SK-N-SH treated with all-trans-retinoic acid at 6 μM for 48 hours (cell line): ENCODE results near the gene PRLH.

ENCODE experiments used
- ATAC-seq: fragments of 200-7000 bp; cut with Tn5 transposase; 3 replicates; pipeline ENCODE4 v1.9.1; 2020; ENCODE audit warnings: mild to moderate bottlenecking, moderate library complexity
- ARNTL ChIP-seq: fragments of 450-650 bp; formaldehyde crosslinking; IDR thresholded peaks from 2 replicates; pipeline ENCODE4 v1.5.0; 2020; ENCODE audit warnings: low read depth, mild to moderate bottlenecking, moderate library complexity, borderline replicate concordance
- BACH2 ChIP-seq: fragments of 250-450 bp; sonication (Bioruptor Pico); IDR thresholded peaks from 2 replicates; pipeline ENCODE4 v1.9.0; 2021; ENCODE audit warnings: mild to moderate bottlenecking, borderline replicate concordance
- CREB5 ChIP-seq: fragments of 250-450 bp; sonication (Bioruptor Pico); IDR thresholded peaks from 2 replicates; pipeline ENCODE4 v1.5.1; 2020; ENCODE audit warnings: low read depth, mild to moderate bottlenecking, moderate library complexity
- CSRNP3 ChIP-seq: fragments of 250-450 bp; sonication (Bioruptor Pico); IDR thresholded peaks from 2 replicates; pipeline ENCODE4 v1.5.1; 2021; ENCODE audit warnings: mild to moderate bottlenecking, moderate library complexity
- GLIS3 ChIP-seq: fragments of 250-450 bp; sonication (Bioruptor Pico); IDR thresholded peaks from 2 replicates; pipeline ENCODE4 v1.5.0; 2020; ENCODE audit warnings: mild to moderate bottlenecking, moderate library complexity
- ISL1 ChIP-seq: fragments of 250-450 bp; sonication (Bioruptor Pico); IDR thresholded peaks from 2 replicates; pipeline ENCODE4 v2.1.2; 2022; ENCODE audit warnings: mild to moderate bottlenecking, moderate library complexity
- OSR1 ChIP-seq: fragments of 250-450 bp; sonication (Bioruptor Pico); IDR thresholded peaks from 2 replicates; pipeline ENCODE4 v1.8.0; 2022; ENCODE audit warnings: moderate library complexity, mild to moderate bottlenecking, inconsistent platforms
- PATZ1 ChIP-seq: fragments of 250-450 bp; sonication (Bioruptor Pico); IDR thresholded peaks from 2 replicates; pipeline ENCODE4 v1.8.0; 2020; ENCODE audit warnings: mild to moderate bottlenecking, moderate library complexity, borderline replicate concordance
- POU6F1 ChIP-seq: fragments of 250-450 bp; sonication (Bioruptor Pico); IDR thresholded peaks from 2 replicates; pipeline ENCODE4 v1.8.0; 2021; ENCODE audit warnings: low read depth, mild to moderate bottlenecking, moderate library complexity, borderline replicate concordance
- PPARA ChIP-seq: fragments of 250-450 bp; sonication (Bioruptor Pico); IDR thresholded peaks from 2 replicates; pipeline ENCODE4 v1.5.0; 2020; ENCODE audit warnings: mild to moderate bottlenecking, borderline replicate concordance
- RARB ChIP-seq: fragments of 250-450 bp; sonication (Bioruptor Pico); IDR thresholded peaks from 2 replicates; pipeline ENCODE4 v1.8.0; 2021; ENCODE audit warnings: mild to moderate bottlenecking, moderate library complexity
- ZC3H10 ChIP-seq: fragments of 250-450 bp; sonication (Bioruptor Pico); IDR thresholded peaks from 2 replicates; pipeline ENCODE4 v1.5.1; 2021; ENCODE audit warnings: mild to moderate bottlenecking, moderate library complexity
- ZFP3 ChIP-seq: fragments of 250-450 bp; sonication (Bioruptor Pico); IDR thresholded peaks from 2 replicates; pipeline ENCODE4 v1.5.0; 2020; ENCODE audit warnings: mild to moderate bottlenecking, moderate library complexity
- ZFP30 ChIP-seq: fragments of 450-650 bp; formaldehyde crosslinking; IDR thresholded peaks from 2 replicates; pipeline ENCODE4 v1.5.0; 2022; ENCODE audit warnings: mild to moderate bottlenecking, moderate library complexity
- ZNF70 ChIP-seq: fragments of 450-650 bp; formaldehyde crosslinking; IDR thresholded peaks from 2 replicates; pipeline ENCODE4 v1.5.0; 2020; ENCODE audit warnings: mild to moderate bottlenecking, moderate library complexity

The PRLH gene

GRCh38 chr2:237583385-237584295, 17.3 kb downstream of the PRLH start (continued):
- no peak for TF ChIP-seq POU6F1 (CRISPR knock-in tag)
- no peak for TF ChIP-seq PPARA (CRISPR knock-in tag)
- no peak for TF ChIP-seq CREB5 (CRISPR knock-in tag)
- TF ChIP-seq BACH2 (CRISPR knock-in tag), result no peak
- no peak for TF ChIP-seq GLIS3
- TF ChIP-seq OSR1 (CRISPR knock-in tag), result no peak
- no peak for TF ChIP-seq ISL1 (CRISPR knock-in tag)
- TF ChIP-seq ARNTL, result no peak
- no peak for TF ChIP-seq RARB (CRISPR knock-in tag)
- no peak for TF ChIP-seq ZFP3

GRCh38 chr2:237585590-237586221, 19.3 kb downstream of the PRLH start:
- TF ChIP-seq CREB5 (CRISPR knock-in tag) (no peak), PATZ1 (CRISPR knock-in tag) (no peak)
- no peak for ATAC-seq

GRCh38 chr2:237588044-237588696, 21.8 kb downstream of the PRLH start:
- no peak for TF ChIP-seq RARB (CRISPR knock-in tag)
- TF ChIP-seq ISL1 (CRISPR knock-in tag), result no peak
- TF ChIP-seq GLIS3, result no peak
- TF ChIP-seq CREB5 (CRISPR knock-in tag), result no peak
- TF ChIP-seq PATZ1 (CRISPR knock-in tag), result no peak
- no peak for TF ChIP-seq ZFP30
- TF ChIP-seq CSRNP3 (CRISPR knock-in tag), result no peak
- TF ChIP-seq ZFP3, result no peak
- no peak for TF ChIP-seq ZNF70 (CRISPR knock-in tag)
- TF ChIP-seq ZC3H10 (CRISPR knock-in tag), result no peak
- TF ChIP-seq POU6F1 (CRISPR knock-in tag), result no peak
- TF ChIP-seq ARNTL, result no peak
- TF ChIP-seq OSR1 (CRISPR knock-in tag), result no peak
- no peak for ATAC-seq
